GM12801 (cell line): ENCODE results near the gene MYO16.

ENCODE experiments used
- TF ChIP-seq, protein P1 (sequence below): IDR thresholded peaks from one replicate; pipeline ENCODE4 v1.5.1; 2011; ENCODE audit warnings: control low read depth; ENCODE audit not compliant: insufficient read length; ENCODE audit errors: extremely low read depth

MYO16 gene

DNA sequence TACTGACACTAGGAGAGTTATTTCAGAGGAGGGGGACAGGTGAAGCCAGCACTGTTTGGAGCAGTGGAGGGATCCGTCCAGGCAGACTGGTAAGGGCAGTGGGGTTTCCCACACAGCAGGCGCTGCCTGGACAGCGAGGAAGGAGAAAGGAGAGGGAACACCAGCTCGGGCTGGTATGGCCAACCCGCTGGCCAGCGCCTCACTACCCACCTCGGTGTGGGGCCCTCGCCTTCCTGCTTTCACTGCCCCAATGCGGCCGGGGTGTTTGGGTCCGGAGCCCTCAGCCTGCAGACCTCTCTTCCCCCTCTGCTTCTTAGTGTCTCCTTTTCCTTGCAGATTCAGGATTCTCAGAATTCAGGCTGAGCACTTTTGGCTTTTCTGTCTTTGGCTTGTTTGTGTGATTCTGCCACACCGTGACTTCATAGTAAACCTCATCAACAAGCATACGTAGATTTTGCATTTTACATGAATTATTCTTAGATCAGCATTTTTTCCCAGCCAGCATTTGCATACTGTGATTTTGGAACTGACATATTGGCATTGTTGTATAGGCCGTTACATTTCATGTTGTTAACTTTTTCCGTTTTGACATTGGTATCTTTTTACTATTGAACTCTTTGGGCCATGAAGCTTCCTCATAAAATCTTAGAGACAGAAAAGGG, 294.1 kb downstream of the MYO16 start:
- TF ChIP-seq, protein P1, sequence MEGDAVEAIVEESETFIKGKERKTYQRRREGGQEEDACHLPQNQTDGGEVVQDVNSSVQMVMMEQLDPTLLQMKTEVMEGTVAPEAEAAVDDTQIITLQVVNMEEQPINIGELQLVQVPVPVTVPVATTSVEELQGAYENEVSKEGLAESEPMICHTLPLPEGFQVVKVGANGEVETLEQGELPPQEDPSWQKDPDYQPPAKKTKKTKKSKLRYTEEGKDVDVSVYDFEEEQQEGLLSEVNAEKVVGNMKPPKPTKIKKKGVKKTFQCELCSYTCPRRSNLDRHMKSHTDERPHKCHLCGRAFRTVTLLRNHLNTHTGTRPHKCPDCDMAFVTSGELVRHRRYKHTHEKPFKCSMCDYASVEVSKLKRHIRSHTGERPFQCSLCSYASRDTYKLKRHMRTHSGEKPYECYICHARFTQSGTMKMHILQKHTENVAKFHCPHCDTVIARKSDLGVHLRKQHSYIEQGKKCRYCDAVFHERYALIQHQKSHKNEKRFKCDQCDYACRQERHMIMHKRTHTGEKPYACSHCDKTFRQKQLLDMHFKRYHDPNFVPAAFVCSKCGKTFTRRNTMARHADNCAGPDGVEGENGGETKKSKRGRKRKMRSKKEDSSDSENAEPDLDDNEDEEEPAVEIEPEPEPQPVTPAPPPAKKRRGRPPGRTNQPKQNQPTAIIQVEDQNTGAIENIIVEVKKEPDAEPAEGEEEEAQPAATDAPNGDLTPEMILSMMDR: no peak

DNA sequence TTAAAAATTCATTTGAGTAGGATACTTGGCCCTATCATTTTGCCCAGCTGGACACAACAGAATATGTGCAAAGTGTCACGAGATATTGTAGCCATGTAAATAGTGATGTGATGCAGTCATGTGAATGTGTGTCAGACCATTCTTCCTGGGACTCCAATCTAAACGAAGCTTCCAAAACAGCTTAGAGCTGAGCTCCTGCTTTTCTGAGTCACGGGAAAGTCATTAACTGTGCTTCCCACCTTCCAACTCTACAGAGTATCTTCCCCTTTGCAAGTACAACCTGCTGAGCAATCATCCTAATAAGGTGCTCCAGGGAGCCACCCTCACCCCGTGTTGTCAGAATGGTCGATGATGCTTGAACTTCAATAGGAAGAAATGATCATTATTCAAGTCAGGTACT, 294.7 kb downstream of the MYO16 start:
- TF ChIP-seq, protein P1: no peak

GRCh38 chr13:108924541-108924940, 295.1 kb downstream of the MYO16 start:
- TF ChIP-seq, protein P1: no peak

- TF ChIP-seq, protein P1: no peak
These were observed 295.7 kb downstream of the MYO16 start for GRCh38 chr13:108925070-108925469.

- TF ChIP-seq, protein P1: no peak
These were observed 297.5 kb downstream of the MYO16 start for GRCh38 chr13:108926862-108927261.

DNA sequence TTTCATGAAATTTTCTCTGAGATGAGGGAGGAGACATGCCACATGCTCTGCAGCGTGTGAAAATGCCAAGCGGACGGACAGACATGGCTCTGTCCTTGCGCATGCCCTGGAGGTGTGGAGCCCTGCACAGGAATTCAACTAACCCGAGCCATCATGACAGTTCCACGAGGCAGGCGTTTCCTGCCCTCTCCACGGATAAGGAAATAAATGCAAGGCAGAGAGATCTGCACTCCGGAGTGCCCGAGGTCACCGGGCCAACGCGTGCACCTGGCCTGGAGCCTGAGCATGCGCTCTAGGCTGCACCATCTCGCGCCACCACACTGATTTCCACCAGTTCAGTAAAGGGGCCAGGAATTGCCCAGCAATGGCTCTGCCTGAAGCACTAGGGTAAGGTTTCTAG, 298.2 kb downstream of the MYO16 start:
- TF ChIP-seq, protein P1: no peak

DNA sequence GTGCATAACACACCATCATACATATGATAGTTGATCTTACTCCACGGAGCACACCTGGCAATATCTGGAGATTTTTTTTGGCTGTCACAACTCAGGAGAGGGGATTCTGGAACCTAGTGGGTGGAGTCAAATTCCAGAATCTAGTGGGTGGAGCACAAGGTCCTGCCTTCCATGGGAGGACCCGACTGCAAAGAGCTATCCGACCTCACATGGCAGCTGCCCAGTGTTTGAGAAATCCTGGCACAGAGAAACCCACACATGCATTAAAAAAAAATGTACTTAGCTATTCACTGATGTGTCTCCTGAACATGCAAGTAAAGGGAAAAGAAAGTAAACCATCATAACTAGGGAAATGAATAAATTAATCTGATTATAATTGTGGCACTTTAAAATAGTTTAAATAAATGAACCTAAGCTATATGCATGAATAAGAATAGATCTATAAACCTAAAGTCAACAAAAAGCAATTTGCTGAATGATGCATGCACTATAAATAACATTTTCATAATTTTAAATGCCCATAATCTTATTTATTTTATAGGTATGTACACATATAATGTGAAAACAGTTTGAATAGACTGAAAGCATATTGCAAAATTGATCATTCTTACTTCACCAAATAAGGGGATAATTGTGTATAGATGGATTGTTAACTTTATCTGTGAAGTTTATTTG, 300.3 kb downstream of the MYO16 start:
- TF ChIP-seq, protein P1: no peak
